ENCODE measurements around the gene PBLD.
"Not testable (repeated sequence)": the region's sequence is repeated elsewhere in the genome, so short reads cannot be mapped to it uniquely, and the experiment has no call there.

PBLD gene

DNA sequence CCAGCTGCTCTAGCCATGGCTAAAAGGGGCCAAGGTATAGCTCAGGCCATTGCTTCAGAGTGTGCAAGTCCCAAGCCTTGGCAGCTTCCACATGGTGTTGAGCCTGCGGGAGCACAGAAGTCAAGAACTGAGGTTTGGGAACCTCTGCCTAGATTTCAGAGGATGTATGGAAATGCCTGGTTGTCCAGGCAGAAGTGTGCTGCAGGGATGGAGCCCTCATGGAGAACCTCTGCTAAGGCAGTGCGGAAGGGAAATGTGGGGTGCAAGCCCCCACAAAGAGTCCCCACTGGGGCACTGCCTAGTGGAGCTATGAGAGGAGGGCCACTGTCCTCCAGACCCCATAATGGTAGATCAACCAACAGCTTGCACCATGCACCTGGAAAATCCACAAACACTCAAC, 54.9 kb downstream of the PBLD start:
- not testable (repeated sequence) for DNase-seq

DNA sequence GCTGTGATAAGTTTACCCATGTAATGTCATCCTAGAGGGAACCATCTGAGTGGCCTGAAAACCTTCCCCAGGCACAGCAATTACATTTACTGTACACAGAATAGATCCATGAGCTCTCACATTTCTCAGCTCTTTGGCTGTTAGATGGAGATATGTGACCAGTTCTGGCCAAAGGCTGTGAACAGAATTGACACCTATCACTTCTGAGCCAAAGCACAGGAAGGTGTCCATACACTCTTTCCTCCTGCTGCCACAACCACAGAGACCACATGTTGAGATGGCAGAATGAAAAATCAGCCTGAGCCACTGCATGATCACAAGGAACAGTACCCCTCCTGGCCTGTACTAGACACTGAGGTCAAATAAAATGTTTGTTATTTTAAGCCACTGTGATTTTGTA, 56.5 kb downstream of the PBLD start:
- DNase-seq: no peak

DNA sequence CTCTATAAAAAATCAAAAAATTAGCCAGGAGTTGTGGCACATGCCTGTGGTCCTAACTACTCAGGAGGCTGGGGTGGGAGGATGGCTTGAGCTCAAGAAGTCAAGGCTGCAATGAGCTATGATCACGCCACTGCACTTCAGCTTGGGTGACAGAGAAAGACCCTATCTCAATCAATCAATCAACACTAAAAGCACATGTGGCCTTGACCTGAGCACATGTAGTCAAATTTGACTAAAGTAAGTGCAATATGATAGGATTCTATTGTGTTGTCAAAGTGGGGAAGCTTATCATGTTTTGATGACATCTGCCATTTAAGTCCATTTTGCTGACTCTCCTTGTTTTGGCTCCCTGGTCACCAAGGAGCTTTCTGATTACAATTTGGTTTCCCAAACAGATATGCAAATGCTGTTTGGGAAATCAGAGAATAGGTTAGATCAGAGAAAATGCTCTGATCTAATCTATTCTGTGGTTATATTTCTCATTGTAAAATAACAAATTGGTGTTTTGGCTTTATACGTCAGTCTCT, 57.1 kb downstream of the PBLD start:
- DNase-seq: no peak

DNA sequence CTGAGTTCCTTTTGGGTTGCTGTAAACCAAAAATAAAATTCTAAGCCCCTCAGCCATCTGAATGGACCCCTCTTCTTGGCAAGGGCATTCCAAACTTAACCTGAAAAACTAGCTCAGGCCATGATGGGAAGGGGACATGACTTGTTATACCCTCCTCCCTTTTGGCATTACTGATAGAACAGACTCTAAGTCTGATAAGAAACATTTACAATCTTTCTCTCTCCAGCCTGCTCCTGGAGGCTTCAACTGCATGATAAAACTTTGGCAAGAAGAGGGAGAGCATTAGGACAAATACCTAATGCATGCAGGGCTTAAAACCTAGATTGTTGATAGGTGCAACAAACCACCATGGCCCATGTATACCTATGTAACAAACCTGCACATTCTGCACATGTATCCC, 59.9 kb downstream of the PBLD start:
- no peak for DNase-seq

DNA sequence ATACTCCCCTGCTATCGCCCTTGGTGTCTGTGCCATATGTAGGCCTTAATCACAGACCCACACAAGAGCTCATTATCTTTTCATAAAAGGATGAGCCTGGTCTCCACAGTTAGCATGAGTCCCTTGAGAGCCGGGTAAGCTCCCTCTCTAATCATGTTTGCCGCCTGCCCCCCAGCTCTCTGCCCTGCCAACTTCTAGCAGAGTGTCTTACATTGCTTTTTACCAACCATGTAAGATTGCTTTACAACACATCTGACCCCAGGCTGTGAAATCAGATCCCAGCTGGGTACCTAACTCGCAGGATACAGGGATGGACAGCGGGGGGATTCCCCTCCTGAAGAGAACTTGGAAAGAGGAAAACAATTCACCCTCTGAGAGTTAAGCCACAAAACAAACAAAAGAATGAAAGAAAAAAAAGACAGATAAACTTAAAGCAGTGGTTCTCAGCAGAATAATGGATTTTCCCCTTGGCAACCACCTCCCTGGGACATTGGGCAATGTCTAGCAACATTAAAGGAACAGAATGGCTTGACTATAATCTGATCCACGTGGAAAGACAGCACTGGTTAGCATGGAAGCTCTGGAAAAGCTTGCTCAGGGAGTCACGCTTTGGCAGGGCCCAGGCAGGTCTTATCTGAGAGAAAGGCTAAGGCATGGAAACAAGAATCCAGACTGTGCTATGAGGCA, 61.4 kb downstream of the PBLD start:
- no peak for DNase-seq

DNA sequence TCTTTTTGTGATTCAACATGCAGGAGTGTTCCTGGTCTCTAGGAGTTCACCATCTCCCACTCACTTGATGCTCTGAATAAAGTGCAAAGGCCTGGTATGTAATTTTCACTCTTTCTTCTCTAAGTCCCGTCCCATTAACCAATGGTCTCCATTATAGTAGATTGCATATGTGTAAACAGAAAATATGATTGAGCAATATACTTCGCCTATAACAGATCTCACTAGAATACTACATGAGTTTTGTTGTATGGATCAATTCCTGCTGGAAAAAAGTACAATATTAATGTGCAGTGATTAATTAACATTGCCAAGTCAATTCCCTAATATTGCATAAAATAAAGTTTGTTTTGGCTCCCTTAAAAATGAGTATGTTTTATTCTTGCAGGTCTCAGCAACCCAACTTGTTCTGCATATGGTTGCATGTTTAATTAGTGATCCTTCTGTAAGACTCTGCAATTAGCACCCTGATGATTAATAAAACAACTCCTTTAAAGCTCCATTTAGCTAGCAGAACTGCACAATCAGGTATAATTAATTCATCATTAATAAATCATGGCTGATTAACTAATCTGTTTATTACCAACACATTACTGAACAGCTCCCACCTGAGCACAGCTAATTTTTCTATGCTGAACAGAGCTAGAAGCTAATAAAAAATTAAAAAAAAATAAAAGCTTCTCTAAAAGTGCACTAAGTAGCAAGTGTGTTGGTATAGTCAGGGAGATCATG, 63.0 kb downstream of the PBLD start:
- no peak for DNase-seq

DNA sequence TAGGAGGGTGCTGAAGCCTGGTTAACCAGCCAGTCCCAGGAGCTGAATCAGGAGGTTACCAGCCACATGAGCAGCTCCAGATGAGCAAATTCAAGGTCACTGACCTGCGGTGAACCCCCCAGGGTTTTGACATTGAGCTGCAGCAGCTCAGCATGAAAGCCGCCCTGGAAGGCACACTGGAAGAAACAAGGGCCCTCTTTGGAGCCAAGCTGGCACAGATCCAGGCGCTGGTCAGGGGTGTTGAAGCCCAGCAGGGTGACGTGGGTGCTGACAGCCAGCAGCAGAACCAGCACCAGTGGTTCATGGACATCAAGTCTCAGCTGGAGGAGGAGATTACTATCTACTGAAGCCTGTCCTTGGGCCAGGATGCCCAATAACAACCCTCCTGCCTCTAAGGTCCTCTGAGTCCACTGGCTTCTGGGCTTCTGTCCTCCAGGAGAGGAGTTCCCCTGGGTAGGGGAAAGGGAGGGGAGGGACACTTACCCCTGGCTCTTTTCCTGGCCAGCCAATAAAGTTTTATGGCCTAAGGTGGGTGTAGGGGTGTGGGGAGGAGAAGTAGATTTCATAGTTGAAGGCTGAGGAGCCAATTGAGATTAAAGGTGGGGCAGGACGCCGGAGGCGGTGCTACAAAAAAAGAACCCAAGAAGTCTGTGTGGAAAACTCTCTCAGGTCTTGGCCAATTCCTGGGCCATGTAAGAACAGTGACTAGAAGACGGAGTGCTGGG, 71.4 kb downstream of the PBLD start:
- DNase-seq: no peak

DNA sequence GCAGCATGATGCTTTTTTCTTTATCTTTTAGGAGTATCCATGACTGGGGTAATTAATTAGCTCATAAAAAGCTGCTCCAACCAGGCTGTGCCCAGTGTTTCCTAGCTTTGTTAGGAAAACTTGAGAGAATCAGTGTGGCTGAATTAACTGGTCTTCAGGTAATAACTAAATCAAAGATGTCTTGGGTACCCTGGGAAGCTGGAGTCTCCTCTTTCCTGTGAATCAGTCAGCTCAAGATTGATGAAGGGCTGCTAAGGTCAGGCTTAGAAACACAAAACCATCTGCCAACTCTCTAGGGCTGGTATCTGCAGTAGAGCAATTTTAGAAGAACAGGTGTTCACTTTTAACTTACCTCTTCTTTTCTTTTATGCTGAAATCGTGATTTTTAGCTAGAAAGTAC, 79.4 kb downstream of the PBLD start:
- DNase-seq: no peak

DNA sequence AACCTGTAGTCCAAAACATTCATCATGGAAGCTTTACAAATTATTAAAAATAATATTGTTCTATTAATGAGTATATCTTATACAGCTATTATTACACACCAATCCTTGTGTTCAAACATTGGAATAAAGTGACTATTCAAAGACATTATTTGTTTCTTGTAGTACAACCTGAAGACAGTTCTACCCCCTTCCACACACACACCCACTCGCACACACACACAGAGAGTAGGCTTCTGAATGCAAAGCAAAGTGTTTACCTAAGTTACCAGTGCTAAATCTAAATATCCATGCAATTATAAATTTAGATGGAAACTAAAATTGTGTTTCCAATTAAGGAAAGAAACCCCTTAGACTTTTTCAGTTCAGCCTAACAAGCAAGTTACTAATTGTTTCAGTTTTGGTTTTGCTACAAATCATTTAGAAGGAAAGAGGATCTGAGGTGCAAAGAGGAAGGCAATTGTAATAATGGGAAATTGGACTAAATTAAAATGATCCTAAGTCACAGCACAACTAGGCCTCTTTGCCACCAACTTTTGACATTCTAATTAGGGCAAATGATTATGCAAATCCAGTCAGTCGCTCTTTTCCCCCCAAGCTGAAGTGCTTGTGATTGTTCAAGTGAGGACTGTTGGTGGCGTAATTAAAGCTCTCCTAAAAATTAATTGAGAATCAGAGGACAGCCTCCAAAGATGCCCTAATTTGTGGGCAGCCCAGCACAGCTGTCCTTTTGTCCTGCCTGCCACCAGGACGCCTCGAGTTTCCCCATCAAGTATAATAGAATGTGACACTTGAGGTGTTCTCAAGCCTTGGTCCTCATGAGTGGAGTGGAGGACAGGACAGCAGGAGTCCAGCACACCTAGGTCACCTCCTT, 80.9 kb downstream of the PBLD start:
- DNase-seq: no peak

DNA sequence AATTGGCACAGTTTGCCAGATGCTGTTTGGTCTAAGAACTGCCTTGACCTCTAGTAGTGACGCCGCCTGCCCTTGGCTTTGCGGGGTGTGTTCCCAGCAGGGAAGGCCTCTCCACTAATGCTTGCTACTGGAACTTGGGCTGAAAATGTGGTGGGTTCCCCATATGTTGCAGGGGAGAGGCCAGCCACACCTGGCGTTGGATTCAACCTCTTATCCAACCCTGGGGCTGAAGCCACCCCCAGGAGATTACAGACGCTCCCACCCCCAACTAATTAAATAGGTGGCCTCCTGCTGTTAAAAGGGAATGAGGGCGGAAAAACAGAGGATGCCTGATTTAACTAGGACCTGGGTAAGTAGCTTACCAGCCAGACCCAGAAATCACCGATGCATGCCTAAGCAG, 81.6 kb downstream of the PBLD start:
- DNase-seq: no peak

DNA sequence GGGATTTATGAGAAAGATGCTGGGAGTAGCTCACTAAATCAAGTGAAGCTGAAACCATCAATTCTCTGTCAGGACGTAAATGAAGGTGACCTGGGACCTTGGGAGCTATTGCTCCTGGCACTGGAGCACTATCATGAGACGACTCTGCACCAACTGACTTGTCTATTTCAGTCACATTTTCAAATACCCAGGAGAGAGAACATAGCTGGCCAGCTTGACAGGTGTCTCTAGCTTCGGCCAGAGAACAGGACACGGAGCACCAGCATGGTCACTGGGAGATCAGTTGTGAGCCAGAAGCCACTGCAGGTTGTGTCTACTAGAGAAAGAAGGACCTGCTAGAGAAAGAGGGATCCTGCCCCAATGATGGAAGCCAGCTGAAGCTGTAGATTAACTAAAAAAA, 83.4 kb downstream of the PBLD start:
- DNase-seq: no peak

DNA sequence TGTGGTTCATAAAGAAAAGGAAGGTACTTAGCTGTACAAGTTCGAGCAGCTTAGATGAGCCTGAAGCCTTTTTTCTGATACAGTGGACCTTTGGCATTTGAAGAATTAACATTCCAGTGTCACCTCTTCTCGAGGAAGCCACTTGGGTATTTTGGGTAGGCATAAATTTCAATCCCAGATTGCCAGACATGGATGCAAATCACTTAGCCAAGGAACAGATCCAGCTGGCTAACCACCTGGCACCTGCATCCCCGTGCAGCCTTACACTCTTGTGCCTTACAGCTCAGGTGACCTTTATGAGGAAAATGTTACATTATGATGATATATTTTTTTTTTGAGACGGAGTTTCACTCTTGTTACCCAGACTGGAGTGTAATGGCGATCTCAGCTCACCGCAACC, 84.8 kb downstream of the PBLD start:
- no peak for DNase-seq

DNA sequence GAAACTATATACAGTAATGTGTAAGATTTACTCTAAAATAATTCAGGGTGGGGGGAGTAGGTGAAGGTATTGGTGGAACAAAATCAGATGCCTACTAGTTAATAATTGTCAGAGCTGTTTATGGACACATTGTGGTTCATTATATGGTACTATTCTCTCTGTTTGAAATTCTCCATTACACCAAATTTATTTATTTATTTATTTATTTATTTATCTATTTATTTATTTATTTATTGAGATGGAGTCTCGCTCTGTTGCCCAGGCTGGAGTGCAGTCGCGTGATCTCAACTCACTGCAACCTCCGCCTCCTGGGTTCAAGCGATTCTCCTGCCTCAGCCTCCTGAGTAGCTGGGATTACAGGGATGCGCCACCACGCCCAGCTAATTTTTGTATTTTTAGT, 86.3 kb downstream of the PBLD start:
- not testable (repeated sequence) for DNase-seq

DNA sequence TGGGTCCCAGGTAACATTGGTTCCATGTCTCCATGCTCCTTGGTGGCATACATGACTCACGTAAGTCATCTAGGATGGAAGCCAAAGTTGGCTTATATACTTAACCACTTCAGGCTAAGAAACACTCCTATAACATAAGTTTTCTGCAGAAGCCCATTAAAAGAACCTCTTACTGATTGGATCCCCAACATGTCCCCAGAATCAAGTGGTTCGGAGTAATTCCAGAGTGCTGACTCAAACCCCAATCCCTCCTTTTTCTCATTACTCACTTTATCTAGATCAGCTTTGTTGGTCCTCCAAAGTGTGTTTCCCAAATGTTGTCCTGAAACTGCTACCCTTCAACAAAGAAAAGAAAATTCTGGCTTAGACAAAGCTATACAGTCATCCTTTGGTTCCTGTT, 90.7 kb downstream of the PBLD start:
- DNase-seq: no peak

DNA sequence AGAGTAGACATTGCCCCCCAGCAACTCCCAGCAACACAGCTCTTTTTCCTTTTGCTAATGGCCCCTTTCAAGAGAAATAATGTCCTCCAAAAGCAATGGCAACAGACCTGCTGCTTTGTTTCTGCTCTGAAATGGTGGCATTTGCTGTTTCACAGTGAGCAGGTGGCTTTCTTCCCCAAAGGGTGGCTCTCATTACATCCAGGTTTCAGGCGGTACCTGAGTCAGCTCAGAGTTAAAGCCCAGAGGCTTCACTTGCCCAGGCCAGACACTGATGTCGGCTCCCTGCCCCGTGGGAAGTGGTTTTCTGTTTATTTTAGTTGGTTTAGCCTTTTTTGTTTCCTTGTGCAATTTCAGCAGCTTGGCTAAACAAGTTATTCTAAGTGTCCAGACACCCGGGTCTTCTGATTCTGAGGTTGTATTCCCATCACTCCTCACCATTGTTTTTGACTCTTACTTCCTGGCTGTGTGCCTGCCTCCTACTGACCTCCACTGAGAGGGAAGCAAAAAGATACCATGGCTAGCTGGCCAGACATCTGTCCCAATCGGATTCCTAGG, 93.1 kb downstream of the PBLD start:
- no peak for DNase-seq

DNA sequence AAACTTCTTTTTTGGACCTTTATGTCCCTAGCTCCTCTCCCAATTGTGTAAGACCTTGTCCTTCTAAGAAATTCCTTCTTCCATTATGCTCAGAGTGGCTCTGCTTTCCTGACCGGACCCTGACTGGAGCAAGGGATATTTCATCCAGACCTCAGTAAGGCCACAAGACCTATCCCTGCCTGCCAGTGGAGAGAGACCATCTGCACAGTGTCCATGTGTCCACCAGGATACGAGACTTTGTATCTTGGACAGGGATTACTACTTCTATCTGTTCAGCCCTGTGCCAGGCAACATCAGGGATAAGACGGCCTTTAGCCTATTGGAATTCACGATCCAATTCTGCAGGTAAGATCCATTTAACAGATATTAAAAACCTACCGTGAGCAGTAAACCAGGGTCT, 93.7 kb downstream of the PBLD start:
- no peak for DNase-seq

DNA sequence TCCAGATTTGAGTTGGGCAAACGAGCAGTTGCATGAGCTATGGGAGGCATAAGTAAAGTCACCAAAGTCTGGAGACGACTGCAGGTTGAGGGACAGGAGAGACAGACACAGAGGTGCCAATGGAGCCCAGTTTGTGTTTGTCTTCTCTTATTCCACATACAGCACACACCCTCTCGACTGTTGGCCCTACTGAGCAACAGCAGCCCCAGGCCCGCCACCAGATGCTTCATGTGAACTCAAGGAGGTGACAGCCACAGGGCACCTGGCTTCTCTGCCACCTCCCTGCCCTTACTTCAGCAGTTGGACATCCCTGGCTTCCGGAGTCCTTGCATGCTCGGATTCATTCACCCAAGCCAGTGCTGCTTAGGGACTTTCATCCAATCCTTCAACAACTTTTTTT, 94.4 kb downstream of the PBLD start:
- no peak for DNase-seq

DNA sequence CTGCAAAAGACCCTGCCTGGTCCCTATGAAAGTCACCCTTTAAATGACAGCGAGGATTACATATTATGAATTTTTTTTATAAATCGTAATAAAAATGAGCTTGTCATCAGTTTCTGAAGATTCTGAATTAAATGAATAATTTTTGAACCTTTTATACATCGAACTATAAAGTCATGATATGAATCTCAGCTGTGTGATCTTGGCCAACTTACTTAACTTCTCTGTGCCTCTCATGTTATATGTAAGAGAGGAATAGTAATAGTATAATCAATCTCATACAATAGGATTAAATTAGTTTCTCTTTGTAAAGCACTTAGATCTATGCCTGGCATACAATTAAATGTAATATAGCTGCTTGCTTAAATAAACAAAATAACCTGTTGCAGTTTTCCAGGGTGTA, 95.6 kb downstream of the PBLD start:
- no peak for DNase-seq

DNA sequence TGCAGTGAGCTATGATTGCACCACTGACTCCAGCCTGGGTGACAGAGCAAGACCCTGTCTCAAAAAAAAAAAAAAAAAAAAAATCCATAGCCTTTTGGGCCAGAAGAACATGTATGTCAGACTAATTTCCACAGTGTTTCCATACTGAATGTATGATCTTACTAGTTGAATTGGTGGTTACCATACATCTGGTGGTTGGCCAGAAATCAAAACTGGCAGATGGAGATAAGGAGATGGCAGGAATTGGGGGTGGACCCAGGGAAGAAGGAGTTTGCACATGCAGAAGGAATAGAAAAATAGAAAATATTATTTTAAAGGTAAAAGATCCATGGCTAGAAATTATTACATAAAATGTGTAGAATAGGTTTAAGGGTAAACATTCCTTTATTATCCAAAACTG, 97.1 kb downstream of the PBLD start:
- no peak for DNase-seq

DNA sequence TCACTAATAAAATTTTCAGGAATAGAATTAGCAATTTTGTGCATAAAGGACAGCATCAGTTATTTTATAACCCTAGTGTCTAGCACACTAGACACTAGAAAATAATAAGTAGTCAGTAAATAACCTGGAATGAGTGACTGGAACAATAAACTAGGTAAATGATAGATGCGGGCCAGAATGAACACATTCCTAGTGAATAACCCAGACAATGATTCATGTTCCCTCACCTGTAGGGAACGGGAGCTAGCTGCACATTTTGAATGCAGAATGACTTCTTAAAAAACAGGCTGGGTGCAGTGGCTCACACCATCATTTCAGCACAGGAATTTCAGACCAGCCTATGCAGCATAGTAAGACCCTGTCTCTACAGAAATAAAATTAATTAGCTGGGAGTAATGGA, 97.6 kb downstream of the PBLD start:
- no peak for DNase-seq

DNA sequence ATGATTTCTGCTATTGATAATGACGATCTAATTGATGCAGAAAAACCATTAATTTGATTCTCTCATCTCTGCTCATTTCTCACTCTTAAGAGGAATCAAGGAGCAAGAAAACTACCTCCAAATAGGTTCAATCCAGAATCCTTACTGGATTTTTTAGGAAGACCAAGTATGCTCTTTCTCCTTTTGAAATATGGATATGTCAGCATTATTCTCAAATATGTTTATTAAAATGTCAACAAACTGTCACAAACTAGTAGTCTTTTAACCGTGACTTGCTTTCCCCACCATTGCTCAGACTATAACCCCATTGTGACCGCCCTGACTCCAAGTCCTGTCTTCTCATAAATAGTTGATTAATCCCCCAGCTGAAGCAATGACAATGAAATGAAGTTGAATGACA, 99.7 kb downstream of the PBLD start:
- DNase-seq: no peak
